Measurements from ENCODE around the gene TACSTD2.

Gene TACSTD2

DNA sequence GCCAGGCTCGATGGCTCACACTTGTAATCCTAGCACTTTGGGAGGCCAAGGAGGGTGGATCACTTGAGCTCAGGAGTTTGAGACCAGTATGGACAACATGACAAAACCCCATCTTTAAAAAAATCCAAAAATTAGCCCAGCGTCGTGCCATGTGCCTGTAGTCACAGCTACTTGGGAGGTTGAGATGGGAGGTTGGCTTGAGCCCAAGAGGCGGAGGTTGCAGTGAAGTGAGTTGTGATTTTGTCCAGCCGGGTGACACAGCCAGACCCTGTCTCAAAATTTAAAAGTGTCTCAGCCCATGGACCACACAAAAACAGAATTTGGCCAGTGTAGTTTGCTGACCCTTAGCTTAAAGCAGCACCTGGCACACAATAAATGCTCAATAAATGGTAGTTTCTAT lies 11.3 kb upstream of the TACSTD2 start:
- no peak for TF ChIP-seq CTCF (IDR thresholded peaks at IDR 0.05; ENCODE audit: insufficient read depth, low read depth, low read length, missing control alignments)
- no peak overlapping the region for H3K4me3 ChIP-seq (ENCODE audit: low read length)
- no peak for DNase-seq (ENCODE audit: low read depth)

- H3K4me3 ChIP-seq (ENCODE audit: low read length) = no peak overlapping the region
- no peak for DNase-seq (ENCODE audit: low read depth)
- TF ChIP-seq CTCF (IDR thresholded peaks at IDR 0.05; ENCODE audit: insufficient read depth, low read depth, low read length, missing control alignments) = no peak
Measured at GRCh38 chr1:58587667-58588066, 10.6 kb upstream of the TACSTD2 start.

GRCh38 chr1:58586271-58586670 lies 9.2 kb upstream of the TACSTD2 start:
- no peak for DNase-seq (ENCODE audit: low read depth)
- no peak for TF ChIP-seq CTCF (IDR thresholded peaks at IDR 0.05; ENCODE audit: insufficient read depth, low read depth, low read length, missing control alignments)
- H3K4me3 ChIP-seq (ENCODE audit: low read length) = no peak overlapping the region

GRCh38 chr1:58585581-58586151 lies 8.6 kb upstream of the TACSTD2 start:
- no peak for TF ChIP-seq CTCF (IDR thresholded peaks at IDR 0.05; ENCODE audit: insufficient read depth, low read depth, low read length, missing control alignments)
- DNase-seq (ENCODE audit: low read depth) = peak; percentile 78
- no peak overlapping the region for H3K4me3 ChIP-seq (ENCODE audit: low read length)

- TF ChIP-seq CTCF (IDR thresholded peaks at IDR 0.05; ENCODE audit: insufficient read depth, low read depth, low read length, missing control alignments) = no peak
- DNase-seq (ENCODE audit: low read depth) = no peak
- H3K4me3 ChIP-seq (ENCODE audit: low read length) = no peak overlapping the region
Measured at GRCh38 chr1:58585166-58585565, 8.1 kb upstream of the TACSTD2 start.

- DNase-seq (ENCODE audit: low read depth) = peak; percentile 98
- TF ChIP-seq CTCF (IDR thresholded peaks at IDR 0.05; ENCODE audit: insufficient read depth, low read depth, low read length, missing control alignments) = no peak
- no peak overlapping the region for H3K4me3 ChIP-seq (ENCODE audit: low read length)
Measured at GRCh38 chr1:58584082-58584895, 7.2 kb upstream of the TACSTD2 start.
